Measurements from ENCODE around the gene SLC6A6. TPM values are rescaled to one million over a fixed set of nuclear protein-coding genes. Genes with fewer than 3 reads are reported as not detected.
A peak's percentile ranks its signal among the peaks of the same experiment; 100 is the strongest.

The SLC6A6 gene
- total RNA-seq, 2 experiments from 2014 or later: 27.8 to 31.2 TPM

- H3K4me1 ChIP-seq (ENCODE audit: insufficient read depth, low read length): peaks cover 5% of the 10 kb centered on the region
- CTCF ChIA-PET: no interaction called here
- no peak for ATAC-seq (ENCODE audit: poor library complexity)
- Mint-ChIP-seq H3K9me3 (peaks cover 7% of the 10 kb centered on the region), H3K27ac (no peak overlapping the region), H3K36me3 (ENCODE audit: low read depth) (no peaks in the 10 kb centered on the region), H3K4me3 (no peak overlapping the region), H3K27me3 (no peaks in the 10 kb centered on the region), H3K4me1 (ENCODE audit: low read depth) (peaks cover 5% of the 10 kb centered on the region)
- no peak for TF ChIP-seq CTCF (IDR thresholded peaks at IDR 0.05)
- no peak overlapping the region for H3K27ac ChIP-seq (ENCODE audit: low read depth in 1 of 2, low read length in 2 of 2)
- H3K36me3 ChIP-seq (ENCODE audit: insufficient read depth, low read length): no peaks in the 10 kb centered on the region
- intact Hi-C loops (cut with DNase I, micrococcal nuclease): loop anchor here in 1 of 2 experiments (5.0 kb wide), 1 partner anchor 416 kb away; no protein-coding TSS in a partner anchor
- H3K9me3 ChIP-seq (ENCODE audit: control insufficient read depth in 1 of 2, insufficient read depth in 1 of 2, low read length in 2 of 2): peaks cover 9 to 11% of the 10 kb centered on the region in 2 experiments
- H3K4me3 ChIP-seq (ENCODE audit: low read length): no peak overlapping the region
- no peaks in the 10 kb centered on the region for H3K27me3 ChIP-seq (ENCODE audit: control insufficient read depth in 1 of 2, insufficient read depth in 2 of 2, low read length in 2 of 2)
- POLR2A ChIA-PET: no interaction called here
- peak in 1 of 14 experiments; percentile 29 for DNase-seq
Measured at GRCh38 chr3:14505803-14506500, 103.5 kb downstream of the SLC6A6 start.

- H3K27ac ChIP-seq (ENCODE audit: low read depth in 1 of 2, low read length in 2 of 2): no peak overlapping the region
- DNase-seq (peak in 1 of 14 experiments; percentile 19), ATAC-seq (ENCODE audit: poor library complexity) (no peak)
- no peak for TF ChIP-seq CTCF (IDR thresholded peaks at IDR 0.05)
- intact Hi-C loops (cut with DNase I, micrococcal nuclease): loop anchor here in 1 of 2 experiments (5.0 kb wide), 1 partner anchor 416 kb away; no protein-coding TSS in a partner anchor
- H3K36me3 ChIP-seq (ENCODE audit: insufficient read depth, low read length): no peaks in the 10 kb centered on the region
- Mint-ChIP-seq H3K36me3 (ENCODE audit: low read depth) (no peaks in the 10 kb centered on the region), H3K27ac (no peak overlapping the region), H3K4me1 (ENCODE audit: low read depth) (peaks cover 5% of the 10 kb centered on the region), H3K4me3 (no peak overlapping the region), H3K27me3 (no peaks in the 10 kb centered on the region), H3K9me3 (peaks cover 6% of the 10 kb centered on the region)
- peaks cover 9 to 11% of the 10 kb centered on the region in 2 experiments for H3K9me3 ChIP-seq (ENCODE audit: control insufficient read depth in 1 of 2, insufficient read depth in 1 of 2, low read length in 2 of 2)
- no peak overlapping the region for H3K4me3 ChIP-seq (ENCODE audit: low read length)
- no peaks in the 10 kb centered on the region for H3K27me3 ChIP-seq (ENCODE audit: control insufficient read depth in 1 of 2, insufficient read depth in 2 of 2, low read length in 2 of 2)
- POLR2A ChIA-PET: no interaction called here
- CTCF ChIA-PET: no interaction called here
- H3K4me1 ChIP-seq (ENCODE audit: insufficient read depth, low read length): peaks cover 5% of the 10 kb centered on the region
Measured at GRCh38 chr3:14506626-14507304, 104.4 kb downstream of the SLC6A6 start.

GRCh38 chr3:14507305-14507741 is 104.9 kb downstream of the SLC6A6 start:
- ATAC-seq (ENCODE audit: poor library complexity) (no peak), DNase-seq (peak in 1 of 14 experiments; percentile 17)
- Histone ChIP-seq H3K36me3 (ENCODE audit: insufficient read depth, low read length) (no peaks in the 10 kb centered on the region), H3K4me1 (ENCODE audit: insufficient read depth, low read length) (peaks cover 5% of the 10 kb centered on the region), H3K27me3 (ENCODE audit: control insufficient read depth in 1 of 2, insufficient read depth in 2 of 2, low read length in 2 of 2) (no peaks in the 10 kb centered on the region), H3K27ac (ENCODE audit: low read depth in 1 of 2, low read length in 2 of 2) (no peak overlapping the region), H3K9me3 (ENCODE audit: control insufficient read depth in 1 of 2, insufficient read depth in 1 of 2, low read length in 2 of 2) (peaks cover 5 to 8% of the 10 kb centered on the region in 2 experiments), H3K4me3 (ENCODE audit: low read length) (no peak overlapping the region)
- Mint-ChIP-seq H3K36me3 (ENCODE audit: low read depth) (no peaks in the 10 kb centered on the region), H3K27ac (no peak overlapping the region), H3K4me3 (no peak overlapping the region), H3K9me3 (peaks cover 6% of the 10 kb centered on the region), H3K27me3 (no peaks in the 10 kb centered on the region), H3K4me1 (ENCODE audit: low read depth) (peaks cover 5% of the 10 kb centered on the region)
- intact Hi-C loops (cut with DNase I, micrococcal nuclease): loop anchor here in 1 of 2 experiments (5.0 kb wide), 1 partner anchor 415 kb away; no protein-coding TSS in a partner anchor
- ChIA-PET POLR2A (no interaction called here), CTCF (no interaction called here)
- no peak for TF ChIP-seq CTCF (IDR thresholded peaks at IDR 0.05)

Data from CD4-positive, alpha-beta T cell (primary cell).